DMS53 treated with DMSO at 0.1 percent for 48 hours (cell line): ENCODE measurements around the gene PLA2G4E.
A peak's percentile ranks its signal among the peaks of the same experiment; 100 is the strongest.

Experiments used
- DNase-seq: peaks from one replicate; lab custom pipeline; 2025; ENCODE audit not compliant: unreplicated experiment; lab: John Stamatoyannopoulos, UW

The PLA2G4E gene

GRCh38 chr15:41995476-41995855 lies 25.4 kb downstream of the PLA2G4E start:
- no peak for DNase-seq

DNA sequence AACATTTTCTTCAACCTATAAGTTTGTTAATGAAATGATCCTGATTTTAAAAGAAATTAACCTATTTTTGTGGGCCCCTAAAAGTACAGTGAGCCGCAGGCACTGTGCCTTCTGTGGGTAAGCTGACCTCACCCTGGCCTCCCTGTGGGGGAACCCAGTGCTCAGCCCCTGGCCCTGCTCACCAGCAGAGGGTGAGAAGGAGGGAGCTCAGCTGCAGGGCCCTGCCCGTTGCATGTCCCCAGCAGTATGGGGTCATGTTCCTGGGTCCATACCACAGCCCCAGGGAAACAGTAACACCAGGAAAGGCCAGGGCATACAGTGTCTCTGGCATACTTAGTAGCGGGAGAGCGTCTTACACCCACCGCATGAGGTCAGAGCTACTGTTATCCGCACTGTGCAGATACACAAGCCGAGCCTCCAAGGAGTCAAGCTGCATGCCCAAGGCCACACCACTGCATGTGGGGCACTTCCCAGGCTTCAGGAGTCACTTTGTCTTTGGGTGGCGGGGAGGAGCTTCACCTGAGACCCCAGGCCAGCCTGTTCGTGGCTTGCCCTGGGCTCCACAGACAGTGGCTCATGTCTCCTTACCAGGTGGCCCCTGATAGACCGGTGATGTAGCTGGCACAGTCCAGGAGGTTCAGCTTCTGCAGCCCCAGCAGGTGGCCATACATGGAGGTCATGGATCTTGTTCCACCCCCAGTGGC lies 25.9 kb downstream of the PLA2G4E start:
- DNase-seq, result no peak

- DNase-seq, result no peak
Observed at GRCh38 chr15:41994171-41994650, 26.6 kb downstream of the PLA2G4E start.

DNA sequence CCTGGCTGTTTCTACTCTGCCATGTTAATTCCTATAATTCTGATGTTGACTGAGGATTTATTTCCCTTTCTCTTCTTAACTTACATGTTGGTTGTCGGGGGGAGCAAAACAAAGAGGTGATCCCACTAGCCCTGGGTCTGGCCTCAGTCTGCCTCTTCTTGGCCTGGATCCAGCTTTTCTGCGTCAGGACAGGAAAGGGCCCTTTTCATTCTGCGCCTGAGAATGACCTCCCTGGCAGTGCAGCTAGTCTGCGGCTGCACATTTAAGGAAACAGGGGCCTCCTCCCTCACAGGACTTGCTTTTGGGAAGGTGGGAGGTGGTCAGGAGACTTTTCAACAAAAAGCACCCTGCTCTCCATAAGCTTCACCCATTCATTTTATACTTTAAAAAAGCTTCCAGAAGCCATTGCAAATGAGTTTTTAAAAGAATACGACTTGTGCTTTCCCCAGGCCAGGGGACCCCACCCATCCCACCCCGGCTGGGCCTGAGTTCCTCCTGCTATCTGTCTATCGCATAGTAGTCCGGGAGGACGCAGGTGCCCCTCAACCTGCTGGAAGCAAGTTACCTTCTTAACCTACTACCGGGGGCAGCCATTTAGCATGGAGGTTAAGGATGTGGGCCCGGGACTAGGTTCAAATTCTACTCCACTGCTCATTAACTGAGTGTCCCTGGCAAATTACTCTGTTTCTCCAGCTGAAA lies 27.2 kb downstream of the PLA2G4E start:
- no peak for DNase-seq

GRCh38 chr15:41992803-41993190 lies 28.0 kb downstream of the PLA2G4E start:
- no peak for DNase-seq

DNA sequence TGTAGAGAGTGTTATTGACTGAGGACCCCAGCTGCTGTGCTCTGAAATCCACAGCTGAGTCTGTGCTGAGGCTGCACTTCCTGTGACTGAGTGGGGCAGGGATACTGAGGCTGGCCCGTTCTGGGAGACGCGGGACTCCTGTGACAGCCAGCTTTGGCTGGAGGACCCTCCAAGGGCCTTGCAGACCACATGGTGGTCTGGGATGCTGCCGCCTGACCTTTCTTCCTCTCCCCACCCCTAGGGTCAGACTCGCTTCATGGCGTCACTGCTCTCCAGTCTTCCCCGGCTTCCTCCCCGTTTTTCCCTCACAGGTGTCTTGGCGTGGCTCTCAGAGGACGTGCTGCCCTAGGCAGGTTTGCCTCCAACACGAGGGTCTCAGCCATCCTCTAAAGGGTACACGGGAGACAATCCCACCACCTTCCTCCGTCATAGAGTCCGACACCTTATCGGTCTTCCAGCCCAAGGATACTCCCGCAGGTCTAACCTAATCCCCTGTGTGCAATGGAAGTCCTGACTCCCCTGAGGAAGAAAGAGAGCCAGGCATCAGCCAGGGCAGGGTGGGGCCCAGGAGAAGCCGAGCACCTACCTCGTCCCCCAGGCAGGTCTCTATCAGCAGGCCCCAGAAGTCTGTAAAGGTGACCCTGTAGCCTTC lies 28.6 kb downstream of the PLA2G4E start:
- no peak for DNase-seq

- DNase-seq, result no peak
Observed at GRCh38 chr15:41990691-41991090, 30.2 kb downstream of the PLA2G4E start.

- no peak for DNase-seq
Observed at GRCh38 chr15:41990243-41990605, 30.6 kb downstream of the PLA2G4E start.

DNA sequence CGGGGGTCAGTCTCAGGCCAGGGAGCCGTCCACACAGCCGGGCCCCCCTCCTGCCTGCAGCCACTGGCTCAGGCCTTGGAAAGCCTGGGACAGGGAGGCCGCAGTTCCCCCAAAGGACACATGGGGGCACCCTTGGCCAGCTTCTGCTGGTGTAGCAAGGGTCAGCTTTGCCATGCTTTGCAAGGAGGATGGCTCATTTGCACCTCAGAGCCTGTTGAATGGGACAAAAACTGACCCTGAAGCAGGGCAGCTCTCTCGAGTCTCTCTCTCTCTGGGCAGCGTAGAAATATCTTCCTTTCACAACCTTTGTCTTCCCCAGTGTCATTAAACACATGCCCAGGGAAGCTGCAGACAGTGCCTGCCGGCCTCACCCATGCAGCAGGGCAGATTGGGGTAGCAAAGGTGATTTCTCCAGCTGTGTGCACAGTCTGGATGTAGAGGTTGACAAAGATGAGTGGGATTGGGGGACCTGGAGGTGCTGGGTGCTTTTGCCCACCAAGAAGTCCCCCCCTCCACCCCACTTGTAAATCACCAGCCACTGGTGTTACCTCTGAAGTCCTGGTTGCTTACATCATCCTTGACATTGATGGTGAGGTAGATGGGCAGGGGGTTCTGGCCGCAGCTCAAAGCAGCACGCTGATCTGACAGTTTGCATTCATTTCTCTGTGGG lies 31.1 kb downstream of the PLA2G4E start:
- peak; percentile 62 for DNase-seq

DNA sequence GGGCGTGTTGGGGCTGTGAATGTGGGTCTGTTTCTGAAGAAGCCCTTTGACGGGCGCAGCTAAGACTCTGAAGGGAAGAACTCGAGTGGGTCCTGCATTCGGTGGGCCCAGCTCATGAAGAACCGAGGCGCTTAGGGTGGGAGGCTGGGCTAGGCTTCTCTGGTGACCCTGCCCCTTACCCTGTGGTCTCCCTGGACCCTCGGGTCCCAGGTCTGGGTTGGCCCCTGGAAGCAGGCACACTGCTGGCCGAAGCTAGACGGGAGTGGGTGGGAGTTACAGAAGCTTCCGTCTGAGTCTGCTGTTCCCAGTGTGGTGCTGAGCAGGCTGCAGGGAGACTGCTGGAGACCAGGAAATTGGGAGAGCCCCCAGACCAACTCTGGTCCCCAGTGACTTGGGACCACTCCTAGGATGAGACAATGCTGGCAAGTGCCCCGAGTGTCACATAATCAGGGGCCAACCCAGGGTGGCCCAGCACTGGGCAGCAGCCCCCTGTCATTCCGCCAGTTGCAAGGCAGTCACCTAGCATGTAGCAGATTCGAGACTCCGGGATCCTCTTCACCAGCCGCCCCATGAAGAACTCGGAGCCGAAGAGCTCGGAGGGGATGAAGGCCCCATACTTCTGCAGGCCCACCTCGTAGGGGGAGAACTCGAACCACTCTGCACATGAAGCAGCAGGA lies 31.8 kb downstream of the PLA2G4E start:
- DNase-seq, result no peak

DNA sequence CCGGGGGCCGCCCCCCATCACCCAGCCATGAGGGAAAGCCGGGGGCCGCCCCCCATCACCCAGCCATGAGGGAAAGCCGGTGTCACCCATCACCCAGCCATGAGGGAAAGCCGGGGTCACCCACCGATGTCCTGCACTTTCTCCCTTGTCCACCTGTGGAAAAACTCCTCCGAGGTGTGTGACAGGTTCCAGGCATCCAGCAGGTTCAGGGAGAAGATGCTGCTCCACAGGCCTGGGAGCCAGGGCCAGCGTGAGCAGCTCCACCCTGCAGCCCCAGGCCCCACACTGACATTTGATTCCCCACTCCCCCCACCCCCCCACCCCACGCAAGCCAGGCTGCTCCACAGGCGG lies 32.9 kb downstream of the PLA2G4E start:
- no peak for DNase-seq

DNA sequence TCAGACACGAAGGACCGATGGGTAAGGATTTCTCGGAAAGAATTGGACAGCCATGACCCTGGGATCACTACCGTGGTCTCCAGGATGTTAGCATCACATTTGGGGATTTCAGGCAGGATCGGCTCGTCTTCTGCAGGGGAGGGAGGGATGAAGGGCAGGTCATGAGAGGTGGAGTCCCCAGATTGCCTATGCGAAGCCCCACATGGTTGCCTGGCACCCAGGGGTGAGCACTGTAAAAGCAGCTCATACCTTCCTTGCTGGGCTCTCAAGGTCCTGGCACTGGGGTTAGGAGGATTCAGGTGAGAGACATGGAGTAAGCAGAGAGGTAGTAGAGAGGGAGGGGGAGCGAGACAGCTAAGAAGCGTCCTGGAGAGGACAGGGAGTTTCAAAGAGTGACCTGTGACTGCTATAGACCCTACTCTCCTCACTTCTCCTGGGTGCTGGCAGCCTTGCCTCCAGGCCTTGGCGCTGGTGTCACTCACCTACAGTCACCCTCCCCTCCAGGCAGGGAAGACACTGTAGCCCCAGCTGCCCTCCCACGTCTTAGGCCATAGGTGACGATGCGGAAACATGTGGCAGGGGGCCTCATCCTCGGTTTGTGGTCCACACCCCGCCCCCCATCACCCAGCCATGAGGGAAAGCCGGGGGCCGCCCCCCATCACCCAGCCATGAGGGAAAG lies 33.5 kb downstream of the PLA2G4E start:
- no peak for DNase-seq

DNA sequence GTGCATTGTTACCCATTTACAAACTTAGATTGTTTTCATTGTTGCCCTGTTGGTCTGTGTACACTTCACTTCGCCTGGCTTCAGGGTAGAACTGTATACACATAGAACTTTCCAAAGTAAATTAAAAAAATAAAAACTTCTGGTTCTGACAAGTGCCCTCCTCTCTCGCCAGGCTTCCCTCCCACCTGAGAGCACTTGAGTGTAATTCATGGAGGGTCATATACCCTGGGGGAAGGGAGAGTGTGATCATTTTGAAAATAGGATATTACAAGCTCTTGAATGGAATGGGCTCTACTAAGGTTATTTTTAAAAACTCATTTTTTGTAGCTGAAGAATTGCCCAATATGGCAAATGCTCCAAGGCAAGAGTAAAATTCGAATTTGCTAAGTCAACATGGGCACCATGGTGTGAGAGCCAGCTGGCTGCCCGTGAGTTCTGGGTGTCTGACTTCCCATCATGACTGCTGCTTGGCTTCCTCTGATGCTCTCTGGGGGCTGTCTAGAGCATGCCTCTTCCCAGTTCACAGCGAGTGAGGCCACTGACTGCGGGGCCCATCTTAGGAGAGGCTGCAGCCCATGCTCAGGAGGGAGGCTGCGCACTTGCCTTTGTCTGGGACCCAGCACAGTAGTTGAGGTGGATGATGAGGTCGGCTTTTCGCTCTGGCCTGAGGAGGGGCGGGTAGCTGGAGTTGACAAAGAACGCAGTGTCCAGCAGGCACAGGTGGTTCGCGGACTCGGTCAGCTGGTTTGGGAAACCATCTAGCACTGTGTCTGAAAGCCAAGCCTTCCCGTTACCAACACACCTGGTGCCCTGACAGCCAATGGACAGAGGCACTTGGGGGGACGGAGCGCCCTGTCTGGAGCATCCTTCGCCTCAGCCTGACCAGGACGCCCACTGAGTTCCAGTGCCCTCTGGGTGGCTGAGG lies 35.3 kb downstream of the PLA2G4E start:
- DNase-seq, result no peak

GRCh38 chr15:41984622-41985021 lies 36.2 kb downstream of the PLA2G4E start:
- DNase-seq, result no peak

GRCh38 chr15:41983621-41984571 lies 36.9 kb downstream of the PLA2G4E start:
- DNase-seq, result no peak

DNA sequence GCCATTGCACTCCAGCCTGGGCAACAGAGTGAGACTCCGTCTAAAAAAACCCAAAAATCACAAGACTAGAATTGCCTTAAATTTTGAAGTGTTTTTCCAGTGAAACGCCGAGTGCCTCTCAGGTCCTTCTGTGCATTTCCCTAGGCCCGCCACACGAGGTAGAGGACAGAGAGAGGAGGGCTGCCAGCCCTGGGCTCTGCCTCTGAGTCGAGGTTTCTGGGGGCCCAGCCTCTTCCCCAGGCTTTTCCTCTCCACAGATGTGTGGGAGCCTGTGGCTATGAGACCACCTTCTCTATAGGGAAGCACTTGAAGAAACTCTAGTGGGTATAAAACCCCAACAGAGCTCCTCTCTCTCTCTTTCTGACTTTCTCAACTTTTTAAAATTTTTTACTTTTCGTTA lies 37.6 kb downstream of the PLA2G4E start:
- DNase-seq, result no peak

DNA sequence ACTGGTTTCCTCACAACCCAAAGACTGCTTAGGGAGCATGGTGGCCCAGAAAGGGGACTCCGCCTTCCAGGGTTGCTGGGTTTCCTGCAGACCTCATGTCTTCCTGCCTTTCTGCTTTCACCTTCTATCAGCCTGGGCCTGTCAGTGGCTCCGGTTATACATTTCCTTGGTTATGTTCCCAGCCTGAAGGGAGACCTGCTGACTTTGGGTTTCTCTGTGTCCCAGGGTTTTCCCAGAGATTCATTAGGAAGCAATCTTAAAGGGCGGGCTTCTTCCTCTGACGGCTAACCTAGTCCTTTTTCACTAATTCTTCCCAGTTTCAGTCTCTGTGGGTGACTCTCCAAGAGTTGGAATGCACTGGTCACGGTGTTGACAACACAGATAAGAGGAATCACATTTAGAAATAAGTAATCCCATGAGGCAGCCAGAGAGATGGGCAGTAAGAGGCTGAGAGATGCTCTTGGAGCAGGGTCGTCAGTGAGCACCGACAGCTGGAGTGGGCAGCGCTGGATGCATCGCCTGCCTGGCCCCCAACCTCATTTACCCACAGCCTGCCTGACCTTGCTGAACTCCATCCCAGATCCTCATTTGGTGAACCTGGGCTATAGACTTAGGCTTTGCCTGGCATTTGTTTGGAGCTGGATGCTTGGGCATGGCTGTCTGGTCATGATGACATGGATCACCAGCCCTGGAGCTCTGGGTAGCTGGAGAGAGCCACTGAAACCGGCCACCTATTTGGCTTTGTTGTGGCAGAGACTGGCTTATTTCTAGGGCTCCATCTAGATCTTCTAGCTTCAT lies 38.5 kb downstream of the PLA2G4E start:
- no peak for DNase-seq
